C4-2B (cell line): ENCODE results near the gene FBL.
A peak's percentile ranks its signal among the peaks of the same experiment; 100 is the strongest.

Source experiments
- H3K27ac ChIP-seq: fragments of 450-650 bp; 2 replicates; pipeline ENCODE4 v1.5.1; 2017
- CTCF ChIP-seq: fragments of 450-650 bp; conservative IDR thresholded peaks from 2 replicates; pipeline ENCODE4 v1.5.1; 2017; ENCODE audit warnings: mild to moderate bottlenecking
- ZFX ChIP-seq: fragments of 450-650 bp; IDR thresholded peaks from 2 replicates; pipeline ENCODE4 v1.6.1; 2017

The FBL gene

GRCh38 chr19:39824143-39825092, 21.8 kb downstream of the FBL start:
- TF ChIP-seq ZFX (peak; percentile 56; the same call in 1 of the 2 replicates), CTCF (no peak)
- H3K27ac ChIP-seq = peak overlapping the region; percentile 53

GRCh38 chr19:39823686-39824085, 22.5 kb downstream of the FBL start:
- no peak for TF ChIP-seq ZFX
- no peak for TF ChIP-seq CTCF
- H3K27ac ChIP-seq = peak overlapping the region; percentile 53

- TF ChIP-seq CTCF (no peak), ZFX (no peak)
- no peak overlapping the region for H3K27ac ChIP-seq
Measured at GRCh38 chr19:39820696-39821095, 25.5 kb downstream of the FBL start.

- no peak overlapping the region for H3K27ac ChIP-seq
- no peak for TF ChIP-seq CTCF
- TF ChIP-seq ZFX = no peak
Measured at GRCh38 chr19:39819786-39820185, 26.4 kb downstream of the FBL start.

GRCh38 chr19:39818626-39819097, 27.5 kb downstream of the FBL start:
- H3K27ac ChIP-seq = no peak overlapping the region
- TF ChIP-seq CTCF = no peak

GRCh38 chr19:39817888-39818561, 28.2 kb downstream of the FBL start:
- H3K27ac ChIP-seq = no peak overlapping the region
- TF ChIP-seq CTCF (no peak), ZFX (no peak)
